ENCODE results near the gene TP63.

GRCh38 chr3:189890496-189890895, 259.3 kb downstream of the TP63 start:
- TF ChIP-seq CTCF (IDR thresholded peaks at IDR 0.05), result no peak
- TF ChIP-seq POLR2A (IDR thresholded peaks at IDR 0.05), result no peak
- TF ChIP-seq POLR2AphosphoS5 (IDR thresholded peaks at IDR 0.05), result no peak
